HG03565 (cell line): ENCODE measurements around the gene TNNI3K.

Source experiments
- ATAC-seq: cut with Tn5 transposase; IDR thresholded peaks from one replicate; pipeline ENCODE4 v1.9.1; 2021; ENCODE audit warnings: mild to moderate bottlenecking, moderate library complexity; ENCODE audit not compliant: unreplicated experiment

TNNI3K gene

GRCh38 chr1:74534241-74534640, 299.1 kb downstream of the TNNI3K start:
- ATAC-seq = no peak

GRCh38 chr1:74545821-74546220, 310.6 kb downstream of the TNNI3K start:
- ATAC-seq = no peak

- ATAC-seq = no peak
Measured at GRCh38 chr1:74548961-74549750, 314.0 kb downstream of the TNNI3K start.

GRCh38 chr1:74549932-74550331, 314.7 kb downstream of the TNNI3K start:
- no peak for ATAC-seq

- ATAC-seq = no peak
Measured at GRCh38 chr1:74570797-74571492, 335.8 kb downstream of the TNNI3K start.

- ATAC-seq = no peak
Measured at GRCh38 chr1:74571493-74571800, 336.3 kb downstream of the TNNI3K start.

- ATAC-seq = no peak
Measured at GRCh38 chr1:74571891-74572290, 336.7 kb downstream of the TNNI3K start.

- ATAC-seq = no peak
Measured at GRCh38 chr1:74578101-74578500, 342.9 kb downstream of the TNNI3K start.

GRCh38 chr1:74579425-74579824, 344.2 kb downstream of the TNNI3K start:
- ATAC-seq = peak; percentile 98

- ATAC-seq = peak; percentile 31
Measured at GRCh38 chr1:74583397-74583796, 348.2 kb downstream of the TNNI3K start.

- ATAC-seq = no peak
Measured at GRCh38 chr1:74584185-74584584, 349.0 kb downstream of the TNNI3K start.

- ATAC-seq = peak; percentile 31
Measured at GRCh38 chr1:74586253-74586897, 351.2 kb downstream of the TNNI3K start.

GRCh38 chr1:74587888-74588287, 352.7 kb downstream of the TNNI3K start:
- ATAC-seq = no peak

- no peak for ATAC-seq
Measured at GRCh38 chr1:74590288-74590687, 355.1 kb downstream of the TNNI3K start.

GRCh38 chr1:74591949-74592348, 356.8 kb downstream of the TNNI3K start:
- no peak for ATAC-seq

GRCh38 chr1:74592580-74593355, 357.6 kb downstream of the TNNI3K start:
- ATAC-seq = peak; percentile 55
